ENCODE data around the gene SAP30L.

Gene SAP30L

DNA sequence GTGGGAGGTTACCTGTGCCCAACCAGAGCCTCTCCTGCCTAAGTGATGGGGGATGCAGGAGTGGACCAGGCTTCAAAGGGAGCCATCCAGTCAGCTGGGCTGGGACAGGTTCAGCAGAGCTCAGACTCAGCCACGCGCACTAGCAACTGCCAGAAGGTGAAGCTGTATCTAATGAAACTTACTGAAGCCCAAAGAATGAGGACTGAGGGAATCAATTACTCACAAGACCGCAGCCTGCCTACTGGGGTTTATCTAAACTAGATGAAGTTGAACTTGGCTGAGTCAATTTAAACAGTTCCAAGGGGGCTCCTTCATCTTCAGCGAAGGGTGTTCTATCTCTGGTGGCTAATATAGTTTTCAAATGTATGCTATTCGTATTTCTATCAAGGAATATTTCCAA, 20.9 kb downstream of the SAP30L start:
- no peak for DNase-seq

DNA sequence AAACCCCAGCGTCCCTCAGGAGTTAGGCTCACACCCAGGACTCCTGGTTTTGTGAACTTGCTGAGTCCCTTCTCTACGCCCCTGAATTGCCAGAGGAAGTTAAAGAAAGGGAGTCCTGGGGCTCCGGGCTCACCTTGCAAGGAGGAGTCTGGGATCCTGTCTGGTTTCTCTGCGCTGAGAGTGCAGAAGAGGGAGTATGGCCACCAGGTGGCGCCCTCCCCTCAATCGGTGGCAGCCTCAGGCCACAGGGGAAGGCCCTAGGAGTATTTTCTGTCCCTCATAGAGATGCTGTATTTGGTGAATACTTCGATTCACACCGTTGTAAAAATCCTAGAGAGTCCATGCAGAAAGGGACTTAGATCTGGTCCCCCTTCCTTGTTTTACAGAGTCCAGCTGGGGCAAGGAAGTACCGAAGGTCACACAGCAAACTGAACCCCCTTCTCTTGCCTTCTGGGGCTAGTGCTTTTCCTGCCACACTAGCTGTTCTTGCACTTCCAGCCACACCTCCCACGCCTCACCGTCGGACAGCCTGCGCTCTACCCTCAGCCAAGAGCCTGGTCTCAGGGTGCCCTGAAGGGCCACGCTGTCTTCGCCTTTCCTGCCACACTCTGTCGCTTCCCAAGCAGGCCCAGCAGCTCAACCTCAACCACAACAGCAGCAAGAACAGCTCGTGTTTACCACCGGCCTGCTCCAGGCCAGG, 22.0 kb downstream of the SAP30L start:
- peak; percentile 77 for DNase-seq

DNA sequence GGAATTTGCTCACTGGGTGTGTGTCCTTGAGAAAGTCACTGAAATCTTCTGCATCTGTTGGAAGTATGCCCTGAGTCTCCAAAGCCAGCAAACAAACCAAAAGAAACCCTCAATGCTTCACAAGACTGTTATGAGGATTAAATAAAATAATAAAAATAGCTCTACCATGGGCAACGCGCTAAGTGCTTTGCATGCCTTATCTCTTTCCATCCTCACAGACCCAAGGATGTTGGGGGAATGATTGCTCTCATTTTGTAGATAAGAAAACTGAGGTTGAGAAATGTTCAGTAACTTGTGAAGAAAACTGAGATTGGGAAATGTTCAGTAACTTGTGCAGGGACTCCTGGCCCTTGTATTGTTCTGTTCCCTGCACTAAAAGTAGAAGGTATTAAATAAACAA, 24.3 kb downstream of the SAP30L start:
- DNase-seq, result no peak

DNA sequence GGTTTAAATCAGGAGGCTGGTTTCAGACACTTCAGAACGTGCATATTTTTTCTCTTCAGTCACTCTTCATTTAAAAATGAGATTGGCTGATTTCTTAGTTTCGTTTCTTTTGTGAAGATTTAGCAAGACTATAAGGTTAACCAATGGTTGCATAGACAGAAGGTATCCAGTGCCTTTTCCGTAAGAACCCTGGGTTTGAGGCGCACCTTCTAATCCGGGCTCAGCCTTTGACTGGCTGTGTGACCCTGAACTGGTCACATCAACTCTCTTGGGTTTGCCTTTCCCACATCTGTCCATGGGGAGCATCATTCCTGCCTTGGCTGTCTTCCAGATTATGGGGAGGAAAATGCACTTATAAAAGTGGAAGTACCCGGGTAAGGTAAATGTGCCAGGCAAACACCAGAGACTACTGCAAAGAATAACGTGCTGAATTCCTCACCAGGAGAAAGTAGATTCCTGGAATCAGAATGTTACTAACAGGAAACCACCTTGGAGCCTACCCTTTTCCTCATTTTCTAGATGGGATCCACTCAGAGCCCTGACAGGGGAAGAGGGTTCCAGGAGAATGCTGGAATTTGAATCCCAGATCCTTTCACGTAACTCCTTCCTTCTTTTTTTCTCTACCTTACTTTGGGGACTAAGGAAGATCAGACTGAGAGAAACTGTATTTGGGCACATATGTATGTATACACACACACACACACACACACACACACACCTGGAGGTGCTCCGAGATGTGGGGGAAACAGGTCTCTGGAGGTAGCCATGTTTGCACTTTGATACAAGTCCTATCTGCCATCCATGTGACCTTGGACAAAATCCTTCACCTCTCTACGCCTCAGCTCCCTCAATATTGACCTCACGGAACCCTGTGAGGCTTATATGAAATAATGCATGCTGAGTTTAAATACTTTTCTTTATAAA, 25.4 kb downstream of the SAP30L start:
- DNase-seq, result no peak

DNA sequence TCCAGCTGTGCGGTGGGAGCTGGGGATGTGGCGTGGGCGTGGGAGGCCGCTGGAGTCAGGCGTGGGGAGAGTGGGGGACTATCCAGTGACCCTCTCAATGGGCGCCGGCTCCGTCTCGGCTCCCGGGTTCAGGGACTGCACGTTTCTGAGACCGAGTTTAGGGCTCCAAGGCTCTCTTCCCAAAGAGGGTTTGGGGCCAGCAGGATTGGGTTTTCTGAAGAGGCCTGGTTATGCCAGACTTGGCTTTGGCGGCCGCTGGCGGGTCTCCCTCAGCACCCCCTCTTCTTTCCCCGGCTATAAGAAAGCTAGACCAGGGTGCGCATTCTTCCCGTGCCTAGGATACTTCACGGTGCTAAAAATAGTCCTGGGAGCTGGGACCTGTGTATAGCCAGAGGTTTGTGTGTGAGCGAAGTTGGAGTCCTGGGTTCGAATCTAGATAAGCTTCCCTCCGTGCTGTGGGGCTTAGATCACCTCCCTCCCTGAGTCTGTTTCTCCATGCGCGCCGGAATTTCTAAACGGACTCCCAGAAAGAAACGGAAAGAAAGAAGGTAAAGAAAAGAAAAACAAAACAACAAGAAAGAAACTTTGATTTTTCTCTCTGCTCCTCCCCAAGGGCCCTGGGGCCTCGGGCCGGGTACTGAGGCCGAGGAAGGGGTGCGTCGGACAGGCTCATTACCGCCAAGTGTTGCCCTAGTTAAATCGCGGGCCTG, 27.2 kb downstream of the SAP30L start:
- no peak for DNase-seq

DNA sequence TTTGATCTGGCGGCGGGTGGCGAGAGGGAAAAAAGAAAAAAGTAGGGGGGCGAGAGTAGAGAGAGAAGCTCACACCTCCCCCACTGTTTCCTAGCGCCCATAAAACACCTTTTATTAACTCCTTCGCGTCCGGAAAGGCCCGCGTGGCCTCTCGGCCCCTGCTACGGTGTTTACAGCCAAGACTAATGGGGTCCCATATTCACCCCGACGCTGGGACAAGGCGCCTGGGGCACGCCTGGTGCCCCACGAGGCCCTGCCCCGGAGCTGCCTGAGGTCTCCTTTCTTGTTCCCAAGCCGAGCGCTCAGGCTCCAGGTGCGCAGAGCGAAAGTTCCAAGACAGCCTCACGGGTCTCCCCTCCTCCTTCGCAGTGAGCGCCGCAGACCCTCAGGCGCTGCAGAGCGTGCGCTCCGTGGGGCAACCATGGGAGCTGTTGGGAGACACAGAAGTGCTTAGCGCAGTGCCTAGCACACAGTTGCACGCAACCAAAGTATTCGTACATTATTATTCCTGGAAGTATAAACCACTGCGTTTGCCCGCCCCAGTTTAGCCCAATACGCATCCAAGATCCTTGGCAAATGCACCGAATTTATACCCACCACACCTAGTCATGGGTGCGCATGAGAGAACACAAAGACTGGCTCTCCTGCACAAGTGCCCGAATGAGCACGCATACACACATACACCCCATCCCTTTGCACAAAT, 27.9 kb downstream of the SAP30L start:
- DNase-seq, result no peak

DNA sequence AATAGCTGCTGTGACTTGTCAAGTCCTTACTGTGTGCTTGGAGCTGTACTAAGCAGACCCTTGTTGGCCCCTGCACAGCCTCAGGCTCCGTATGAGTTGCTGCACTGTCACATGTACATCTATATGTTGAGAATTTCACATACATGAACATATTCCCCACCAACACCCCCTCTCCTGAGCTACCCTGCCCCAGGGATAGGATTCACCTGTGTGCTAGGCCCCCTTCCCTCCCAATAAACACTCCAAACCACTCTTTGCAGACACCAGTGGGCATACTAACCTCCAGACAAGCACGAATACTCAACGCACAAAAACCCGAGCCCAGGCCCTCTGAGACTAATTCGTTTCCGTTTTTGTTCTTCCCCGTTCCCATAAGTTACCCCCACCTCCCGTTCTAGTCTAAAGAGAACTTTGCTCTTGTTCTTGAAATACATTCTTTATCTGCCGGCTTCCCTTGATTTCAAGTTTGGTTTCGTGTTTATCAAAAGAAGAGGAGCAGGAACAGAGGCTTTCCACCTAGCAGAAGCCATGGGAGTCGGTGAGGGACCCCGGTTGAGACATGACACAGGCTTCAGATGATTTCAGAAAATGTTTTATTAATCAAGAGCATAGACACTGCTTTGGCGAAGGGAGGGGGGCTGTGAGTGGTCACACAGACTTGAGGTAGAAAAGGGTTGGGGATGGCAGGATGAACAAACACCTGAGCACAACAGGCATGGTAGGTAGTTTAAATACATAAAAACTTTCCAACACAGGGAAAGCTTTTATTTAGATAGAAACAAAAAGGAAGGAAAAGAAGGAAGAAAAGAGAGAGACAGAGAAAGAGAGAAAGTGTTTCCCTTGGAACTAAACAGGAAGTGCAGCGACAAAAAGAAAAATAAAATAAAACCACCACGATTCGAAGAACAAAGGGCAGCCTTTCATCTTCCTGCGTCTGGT, 28.9 kb downstream of the SAP30L start:
- no peak for DNase-seq

DNA sequence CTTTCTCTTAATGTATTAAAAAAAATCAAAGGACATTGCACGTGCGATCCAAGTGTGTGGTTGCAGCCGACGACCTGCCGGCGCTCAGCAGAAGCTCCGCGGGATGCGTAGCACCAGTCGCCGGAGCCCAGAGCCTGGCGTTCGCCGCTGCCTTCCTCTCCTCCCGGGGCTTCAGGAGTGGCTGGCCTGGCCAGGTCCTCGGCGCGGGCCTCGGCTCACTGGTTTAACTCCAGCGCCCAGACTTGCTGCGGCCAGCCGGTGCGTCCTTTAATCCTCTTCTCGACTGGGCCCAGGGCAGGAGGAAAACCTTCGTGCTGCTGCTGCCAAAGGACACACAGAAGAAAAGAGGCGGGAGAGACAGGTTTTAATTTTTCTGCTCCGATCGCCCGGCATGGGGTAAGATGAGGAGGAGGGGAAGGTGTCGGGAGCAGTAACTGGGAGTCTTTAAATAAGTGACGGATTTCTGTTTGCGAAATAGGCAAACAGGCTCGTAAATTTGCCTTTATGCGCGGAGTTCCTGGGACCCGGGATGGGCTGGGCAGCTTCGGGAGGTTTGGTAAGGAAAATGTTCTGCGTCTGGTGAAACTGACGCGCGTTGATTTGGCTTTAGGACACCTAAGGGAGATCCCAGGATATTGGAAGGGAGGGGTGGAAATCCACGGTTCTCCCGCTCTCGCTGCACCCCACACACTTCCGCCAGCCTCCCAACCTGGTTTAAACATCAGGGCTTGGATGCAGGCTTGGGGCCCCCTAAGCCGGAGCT, 30.0 kb downstream of the SAP30L start:
- DNase-seq, result no peak

DNA sequence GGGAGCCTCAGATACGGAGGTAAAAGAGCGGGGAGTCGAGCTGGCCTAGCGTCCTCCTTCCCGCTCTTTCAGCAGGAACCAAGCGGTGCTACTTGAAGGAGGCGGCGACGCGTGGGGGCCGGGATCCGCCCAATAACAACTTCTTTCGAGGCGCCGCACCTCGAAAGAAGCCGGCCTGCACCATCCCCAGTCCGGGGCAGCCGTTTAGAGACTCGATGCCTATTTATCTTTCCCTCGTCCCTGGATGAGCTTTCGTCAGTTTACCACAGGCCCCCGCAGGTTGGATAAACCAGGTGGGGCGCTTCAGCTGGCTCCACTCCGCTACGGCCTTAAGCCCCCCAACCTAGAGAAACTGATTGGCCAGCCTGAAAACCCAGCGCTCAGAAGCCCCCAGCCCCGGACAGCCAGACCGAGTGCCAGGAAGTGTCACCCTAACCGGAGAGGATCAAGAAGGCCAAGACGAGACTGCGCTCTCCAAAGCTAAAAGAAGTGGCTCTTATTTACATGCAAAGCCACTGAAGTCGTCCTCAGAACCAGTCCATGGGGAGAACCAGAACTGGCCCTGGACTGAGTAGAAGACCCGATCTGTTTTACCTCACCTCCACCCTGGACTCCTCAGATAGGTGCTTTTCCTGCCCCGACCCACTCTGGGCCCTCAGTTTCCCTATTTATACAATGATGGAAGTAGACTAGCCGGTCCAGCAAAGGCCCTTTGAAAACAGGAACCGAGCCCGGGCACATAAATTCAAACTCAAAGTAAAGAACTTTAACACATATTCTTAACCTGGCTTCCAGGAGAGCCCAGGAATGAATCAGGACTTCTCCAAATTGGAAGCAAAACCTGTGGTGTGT, 30.8 kb downstream of the SAP30L start:
- no peak for DNase-seq

DNA sequence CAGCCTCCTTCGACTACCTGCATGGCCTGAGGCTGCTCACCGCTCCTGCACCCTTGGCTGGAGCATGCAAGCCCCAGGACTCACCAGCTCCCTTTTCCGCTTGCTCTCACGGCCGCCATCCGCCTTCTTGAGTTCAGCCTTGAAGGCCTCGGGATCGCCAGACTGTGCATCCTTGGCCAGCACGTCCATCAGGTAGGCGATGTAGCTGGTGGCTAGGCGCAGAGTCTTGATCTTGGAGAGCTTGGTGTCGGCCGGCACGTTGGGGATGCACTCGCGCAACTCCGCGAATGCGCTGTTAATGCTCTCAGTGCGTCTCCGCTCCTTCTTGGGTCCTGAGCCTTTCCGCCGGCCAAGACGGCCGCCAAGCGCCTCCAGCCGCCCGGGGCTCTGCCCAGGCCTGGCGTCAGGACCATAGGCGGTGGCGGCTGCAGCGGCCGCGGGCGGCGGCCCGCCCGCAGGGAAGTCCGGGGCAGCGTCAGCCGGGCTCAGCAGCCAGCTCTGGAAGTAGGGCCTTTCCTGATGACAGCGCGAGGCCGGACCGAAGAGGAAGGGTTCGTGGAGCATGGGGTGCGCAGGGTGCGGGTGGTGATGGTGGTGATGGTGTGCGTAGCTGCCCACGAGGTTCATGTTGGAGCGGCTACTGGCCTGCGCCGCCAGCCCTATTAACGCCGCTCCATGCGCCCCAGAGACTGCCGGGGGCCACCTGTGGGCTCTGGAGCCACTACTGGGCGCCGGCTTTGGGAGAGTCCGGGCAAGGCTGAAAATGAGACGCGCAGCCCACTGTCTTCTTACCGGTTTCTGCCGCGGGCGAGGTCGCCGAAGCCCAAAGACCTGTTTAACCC, 31.8 kb downstream of the SAP30L start:
- no peak for DNase-seq

DNA sequence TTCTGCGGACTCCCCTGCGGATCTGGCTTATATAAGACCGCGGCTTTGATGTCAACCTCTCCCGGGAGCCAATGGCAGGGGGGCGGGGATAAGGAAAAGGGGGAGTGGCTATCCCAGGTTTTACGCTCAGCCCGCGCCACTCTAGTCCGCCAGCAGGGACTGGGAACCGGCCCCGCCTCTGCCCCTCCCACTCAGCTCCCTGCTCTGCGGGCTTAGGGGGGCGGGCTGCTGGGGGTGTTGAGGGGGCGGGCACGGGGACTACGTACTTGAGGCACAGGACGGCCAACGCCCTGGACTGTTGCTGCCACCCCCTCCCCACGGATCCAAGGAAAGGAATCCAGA, 32.4 kb downstream of the SAP30L start, which contains the start of gene HAND1:
TSS of gene HAND1 (minus strand) at position 4 of the 342 bp plus-strand sequence. CDS start 219 bp downstream, outside the sequence.
- no peak for DNase-seq

DNA sequence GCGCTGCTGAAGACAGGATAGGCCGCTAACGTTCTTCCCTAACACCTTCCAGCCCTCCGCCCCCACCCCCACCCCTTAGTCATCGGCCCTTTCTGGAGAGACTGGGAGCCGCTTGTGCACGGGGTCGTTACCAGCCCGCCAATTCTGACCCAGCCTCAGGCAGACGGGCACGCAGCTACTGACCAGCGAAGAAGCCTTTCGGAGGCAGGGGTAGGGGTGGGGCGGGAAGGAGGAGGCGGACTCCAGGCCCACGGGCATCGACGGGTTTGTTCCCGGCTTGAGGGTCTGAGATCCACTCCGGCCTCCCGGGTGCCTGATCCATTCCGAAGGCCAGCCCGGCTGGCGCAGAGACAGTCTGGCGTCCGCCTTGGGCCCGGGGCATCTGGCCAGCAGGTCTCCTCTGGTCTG, 33.0 kb downstream of the SAP30L start:
- DNase-seq, result no peak

DNA sequence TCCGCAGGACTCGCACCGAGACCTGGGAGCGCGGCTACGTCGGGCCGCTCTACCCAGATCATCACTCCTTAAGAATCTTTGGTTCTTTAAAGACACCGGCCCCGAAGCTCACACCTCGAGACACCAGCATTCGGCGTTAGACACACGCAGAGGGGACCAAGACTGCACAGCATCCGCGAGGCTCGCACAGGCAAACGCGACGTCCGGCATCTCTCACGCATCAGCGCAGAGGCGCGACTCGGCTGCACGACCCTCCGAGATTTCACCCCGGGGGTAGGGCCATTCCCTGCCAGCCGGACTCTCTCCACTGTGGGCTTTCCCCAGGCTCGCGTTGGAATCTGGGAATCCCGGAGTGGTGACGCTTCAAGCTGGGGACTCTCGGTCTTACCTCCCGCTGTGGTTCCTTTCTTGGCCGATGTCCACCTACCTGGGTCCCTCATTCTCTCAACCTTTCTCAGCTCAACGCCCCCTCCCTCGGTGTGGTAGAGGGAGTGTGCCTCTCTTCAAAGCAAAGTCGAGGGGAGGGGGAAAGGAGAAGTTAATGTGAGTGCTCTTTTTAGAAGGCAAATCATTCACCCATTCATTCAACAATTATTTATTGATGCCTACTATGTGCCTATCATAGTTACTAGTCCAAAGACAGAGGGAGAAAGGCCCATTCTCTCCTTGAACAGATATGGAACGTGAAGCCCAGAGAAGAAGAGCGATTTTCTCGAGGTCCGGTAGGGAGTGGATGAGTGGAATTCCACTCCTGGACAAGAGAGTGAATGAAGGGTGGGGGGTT, 33.6 kb downstream of the SAP30L start:
- no peak for DNase-seq

DNA sequence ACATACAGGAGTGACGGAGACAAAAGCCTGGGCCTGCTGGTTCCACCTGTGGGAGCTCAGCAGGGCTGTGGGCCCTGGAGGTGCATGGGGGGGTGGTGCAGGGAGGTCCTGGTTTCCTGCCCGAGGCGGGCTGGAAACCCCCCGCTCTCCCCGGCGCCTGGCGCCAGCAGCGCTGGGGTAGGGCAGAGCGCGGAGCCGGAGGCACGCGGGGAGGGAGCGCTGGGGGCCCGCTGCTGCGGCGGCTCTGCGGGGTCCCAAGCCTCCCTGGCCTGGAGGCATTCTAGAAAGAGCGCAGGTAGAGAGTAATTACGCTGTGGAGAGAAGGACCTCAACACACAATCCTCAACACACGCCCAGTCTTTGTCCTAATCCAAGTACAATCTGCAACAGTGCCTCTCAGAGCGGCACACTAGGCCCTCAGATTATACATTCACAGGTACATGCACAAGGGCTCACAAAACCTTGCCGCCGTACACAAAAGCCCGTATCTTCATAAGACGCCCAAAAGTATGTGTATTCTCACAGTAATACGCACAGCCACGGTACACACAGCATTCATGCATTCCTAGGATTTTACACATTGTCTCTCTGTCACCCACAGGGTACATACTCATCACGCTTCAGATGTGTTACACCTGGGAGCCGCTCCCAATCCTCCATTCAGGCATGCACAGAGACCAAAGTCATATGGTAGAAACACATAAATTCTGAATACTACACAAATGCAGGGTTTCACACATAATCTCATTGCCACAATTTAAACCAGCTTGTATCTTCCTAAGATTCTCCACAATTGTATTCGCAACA, 34.4 kb downstream of the SAP30L start:
- DNase-seq, result no peak

DNA sequence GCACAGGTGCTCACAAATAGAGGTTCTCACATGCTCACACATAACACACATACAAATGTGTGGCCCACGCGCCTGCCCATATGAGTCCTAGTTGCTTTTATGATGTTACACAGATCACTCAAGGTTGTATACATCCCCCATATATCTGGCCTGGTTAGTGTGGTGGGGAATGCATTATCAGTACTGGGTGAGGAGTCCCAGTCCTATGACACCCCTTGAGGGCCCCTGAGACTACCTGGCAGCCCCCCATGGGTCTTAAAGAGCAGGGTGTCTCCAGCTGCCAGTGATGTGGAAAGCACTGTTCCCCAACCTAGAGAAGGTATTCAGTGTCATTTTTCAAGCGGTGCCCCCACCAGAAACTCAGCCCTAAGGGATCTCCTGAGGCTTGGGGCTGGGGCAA, 35.0 kb downstream of the SAP30L start:
- no peak for DNase-seq

DNA sequence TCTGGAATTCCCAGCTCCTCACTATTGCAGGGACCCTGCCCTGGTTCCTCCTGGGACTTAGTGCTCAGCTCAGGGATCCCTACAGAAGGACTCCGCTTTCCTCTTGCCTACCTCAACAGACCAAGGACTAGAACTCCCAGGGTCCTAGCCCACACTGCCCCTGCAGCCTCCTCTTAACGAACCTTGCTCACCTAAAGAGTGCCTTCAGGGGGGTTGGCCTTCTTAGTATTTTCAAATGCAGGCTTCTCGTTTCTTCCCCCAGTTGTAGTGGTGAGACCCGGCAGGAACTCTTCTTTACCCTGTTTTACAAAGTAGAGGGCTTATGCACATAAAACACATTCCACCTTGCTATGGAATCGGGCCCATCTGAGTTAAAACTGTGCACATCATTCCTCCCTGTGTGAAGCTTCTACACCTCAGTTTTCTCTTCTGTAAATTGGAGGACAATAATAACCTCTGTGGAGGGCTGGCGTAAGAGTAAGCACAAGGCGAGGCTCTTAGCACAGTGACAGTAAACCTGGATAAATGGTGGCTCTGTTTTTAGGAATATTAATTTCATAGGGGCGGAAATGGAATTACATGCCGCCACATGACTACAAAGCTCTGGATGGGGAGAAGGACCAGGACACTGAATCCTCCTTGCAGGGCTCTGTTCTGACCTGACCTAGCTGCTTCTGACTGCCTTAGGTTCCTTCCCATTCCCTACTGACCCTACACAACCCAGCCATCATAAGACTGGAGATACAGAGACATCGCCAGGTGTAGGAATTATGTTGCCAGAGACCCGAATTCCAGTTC, 36.0 kb downstream of the SAP30L start:
- DNase-seq, result no peak
